Lung (tissue), 12 donors: Measurements from ENCODE around the gene SWI5. TPM values are rescaled to one million over a fixed set of nuclear protein-coding genes. Genes with fewer than 3 reads are reported as not detected.

ENCODE experiments used
- ATAC-seq: fragments of 200-7000 bp; cut with Tn5 transposase; one replicate; pipeline ENCODE4 v1.9.1; 2020; ENCODE audit warnings: moderate number of reproducible peaks; ENCODE audit not compliant: insufficient read depth, low FRiP score
- DNase-seq, 3 donors: peaks; one replicate each; pipeline ENCODE4 v3.0.0-alpha.2; 2013 to 2017
- H3K27ac ChIP-seq, 2 donors: one replicate each; pipeline ENCODE4 v1.5.1; 2013; ENCODE audit warnings: mild to moderate bottlenecking in 2 of 2, moderate library complexity in 2 of 2, control low read depth in 1 of 2, inconsistent platforms in 1 of 2, low read depth in 1 of 2, low read length in 1 of 2
- H3K27me3 ChIP-seq, 3 donors: one replicate each; pipeline ENCODE4 v1.5.1; 2013; ENCODE audit warnings: low read length in 2 of 3; ENCODE audit not compliant: control insufficient read depth in 3 of 3, insufficient read depth in 3 of 3
- H3K36me3 ChIP-seq, 4 donors: one replicate each; pipeline ENCODE4 v1.5.1; 2013; ENCODE audit warnings: low read length in 4 of 4, mild to moderate bottlenecking in 1 of 4, moderate library complexity in 1 of 4; ENCODE audit not compliant: control insufficient read depth in 4 of 4, insufficient read depth in 4 of 4
- H3K4me1 ChIP-seq, 5 donors: one replicate each; pipeline ENCODE4 v1.5.1; 2013; ENCODE audit warnings: low read length in 5 of 5, mild to moderate bottlenecking in 2 of 5, moderate library complexity in 1 of 5; ENCODE audit not compliant: control insufficient read depth in 5 of 5, insufficient read depth in 5 of 5
- H3K4me3 ChIP-seq: one replicate; pipeline ENCODE4 v1.5.1; 2013; ENCODE audit warnings: mild to moderate bottlenecking, control low read depth, moderate library complexity
- H3K9ac ChIP-seq, 2 donors: one replicate each; pipeline ENCODE4 v1.5.1; 2013; ENCODE audit warnings: low read length in 2 of 2, control low read depth in 1 of 2; ENCODE audit not compliant: insufficient read depth in 1 of 2
- H3K9me3 ChIP-seq, 4 donors: one replicate each; pipeline ENCODE4 v1.5.1; 2013; ENCODE audit warnings: low read length in 3 of 4, mild to moderate bottlenecking in 1 of 4, moderate library complexity in 1 of 4; ENCODE audit not compliant: control insufficient read depth in 4 of 4, insufficient read depth in 3 of 4
- CTCF ChIP-seq: IDR thresholded peaks from 2 replicates; pipeline ENCODE4 v1.5.1; 2012; ENCODE audit warnings: mild to moderate bottlenecking; ENCODE audit errors: control extremely low read depth, extremely low read depth
- WGBS, 2 donors: extraction: QIAGEN DNeasy Blood & Tissue Kit; methylation state at CpG; one replicate each; pipeline ENCODE4 v1.1.7; 2013; 5-methylcytosine and 5-hydroxymethylcytosine counted together
- polyA plus RNA-seq, 2 donors: library from polyadenylated mRNA; stranded (reverse); fragments of 200-250 nt; gene quantifications; one replicate each; pipeline ENCODE4 v1.2.1, GENCODE V29; 2013
- total RNA-seq, 2 donors: library from RNA; depleted of rRNA in 1 of 2; stranded (reverse); fragments of >200 nt in 1 of 2; gene quantifications; one replicate each; pipeline ENCODE4 v1.2.1, GENCODE V29; 2014 to 2021
- donor health status: control.
- donor health status: control.
- donor health status: Bipolar disorder and iron deficiency.
- donor health status: healthy.
- donor health status: DM: yes; HTN: yes; CAD: no.

Gene SWI5
- total and polyA plus RNA-seq, 4 donors: 19.6 to 28.4 (median 23.2) TPM

DNA sequence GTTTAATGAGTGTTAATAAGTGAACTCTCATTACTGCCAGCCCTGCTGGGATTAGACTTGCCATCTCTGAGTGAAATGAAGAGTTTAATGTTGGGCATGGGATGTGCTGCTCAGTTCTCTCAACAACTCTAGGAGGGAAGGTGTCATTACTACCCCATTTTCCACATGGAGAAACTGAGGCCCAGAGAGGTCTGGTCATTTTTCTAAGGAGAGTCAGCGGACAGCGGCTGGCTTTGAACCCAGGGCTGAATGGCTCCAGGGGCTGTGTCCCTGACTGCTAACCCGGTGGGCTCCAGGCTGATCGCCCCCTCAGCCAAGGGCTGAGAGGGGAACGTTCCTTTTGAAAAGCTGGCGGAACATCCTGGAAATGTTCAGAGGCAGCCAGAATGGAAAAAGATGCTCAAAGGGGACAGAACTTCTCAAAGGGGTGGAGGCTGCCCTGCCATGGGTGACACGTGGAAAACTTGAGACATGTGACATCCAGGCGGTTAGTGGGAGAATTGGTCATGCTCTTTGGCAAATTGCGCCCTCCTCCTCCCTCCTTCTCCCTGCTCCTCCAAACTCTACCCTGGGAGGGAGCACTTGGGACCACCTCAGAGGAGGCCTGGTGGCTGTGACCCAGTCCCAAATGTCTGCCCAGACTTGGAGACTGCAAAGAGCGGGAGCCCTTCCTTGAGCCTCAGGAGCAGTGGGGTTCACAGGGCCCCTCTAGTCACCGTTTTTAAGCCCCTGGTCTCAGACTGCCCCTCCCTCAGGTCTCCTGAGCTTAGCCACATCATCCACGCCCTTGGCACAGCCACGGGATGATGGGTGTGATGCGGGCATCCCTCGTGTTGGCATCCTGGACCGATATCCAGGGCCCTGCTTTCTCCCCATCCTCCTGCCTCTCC lies 44.2 kb upstream of the SWI5 start:
- ATAC-seq (no peak), DNase-seq (no peak)
- TF ChIP-seq CTCF: no peak
- Histone ChIP-seq H3K4me3 (no peak overlapping the region), H3K36me3 (peaks cover 0 to 2% (median under 1%) of the 10 kb centered on the region in 4 donors), H3K9me3 (no peaks in the 10 kb centered on the region), H3K27me3 (no peaks in the 10 kb centered on the region), H3K4me1 (no peaks in the 10 kb centered on the region), H3K9ac (no peak overlapping the region), H3K27ac (no peak overlapping the region)
- WGBS, 2 donors: 79 to 81% methylated on average over 16 of the region's 16 CpGs

- ATAC-seq: no peak
Measured at GRCh38 chr9:128232528-128233428, 43.3 kb upstream of the SWI5 start.

GRCh38 chr9:128233817-128234406 lies 42.2 kb upstream of the SWI5 start:
- DNase-seq: no peak
- 85 to 89% methylated on average over 24 to 28 of the region's 28 CpGs for WGBS, 2 donors
- no peak overlapping the region for H3K27ac ChIP-seq
- no peak overlapping the region for H3K4me3 ChIP-seq
- TF ChIP-seq CTCF: no peak
- peaks cover 0 to 2% (median under 1%) of the 10 kb centered on the region in 4 donors for H3K36me3 ChIP-seq
- no peak overlapping the region for H3K9ac ChIP-seq
- no peaks in the 10 kb centered on the region for H3K9me3 ChIP-seq
- no peaks in the 10 kb centered on the region for H3K4me1 ChIP-seq
- no peak for ATAC-seq
- H3K27me3 ChIP-seq: no peaks in the 10 kb centered on the region

More at GRCh38 chr9:128232528-128233428, 43.3 kb upstream of the SWI5 start:
- 86 to 87% methylated on average over 22 of the region's 22 CpGs for WGBS, 2 donors
- H3K27ac ChIP-seq: no peak overlapping the region
- H3K27me3 ChIP-seq: no peaks in the 10 kb centered on the region
- no peak overlapping the region for H3K4me3 ChIP-seq
- H3K4me1 ChIP-seq: no peaks in the 10 kb centered on the region
- H3K9ac ChIP-seq: no peak overlapping the region
- H3K9me3 ChIP-seq: no peaks in the 10 kb centered on the region
- TF ChIP-seq CTCF: no peak
- peaks cover 0 to 2% (median under 1%) of the 10 kb centered on the region in 4 donors for H3K36me3 ChIP-seq
- DNase-seq: no peak
